AG04449 (cell line): ENCODE measurements around the gene ZNF567.

Experiments
- CTCF ChIA-PET: fragments of 350-600 bp; formaldehyde crosslinking; extraction: SDS; loops from one replicate; lab custom pipeline; 2021; ENCODE audit warnings: antibody characterized with exemption; lab: Yijun Ruan, JAX
- POLR2A ChIA-PET: fragments of 400-600, 350-600 bp; formaldehyde crosslinking; extraction: SDS; loops from one replicate; lab custom pipeline; 2020; ENCODE audit warnings: antibody characterized with exemption, inconsistent platforms; lab: Yijun Ruan, JAX
- DNase-seq: peaks from one replicate; pipeline ENCODE4 v3.0.0-alpha.2; 2010; ENCODE audit warnings: low read depth, low spot score
- H3K4me3 ChIP-seq: 2 replicates; pipeline ENCODE4 v1.5.1; 2011; ENCODE audit warnings: low read depth, mild to moderate bottlenecking, control low read depth, low read length
- TF ChIP-seq, protein P1 (sequence below): IDR thresholded peaks from one replicate; pipeline ENCODE4 v1.5.1; 2011; ENCODE audit warnings: mild to moderate bottlenecking, moderate library complexity, low read length, control low read depth, inconsistent platforms; ENCODE audit not compliant: insufficient read depth; ENCODE audit errors: missing control alignments

The ZNF567 gene

DNA sequence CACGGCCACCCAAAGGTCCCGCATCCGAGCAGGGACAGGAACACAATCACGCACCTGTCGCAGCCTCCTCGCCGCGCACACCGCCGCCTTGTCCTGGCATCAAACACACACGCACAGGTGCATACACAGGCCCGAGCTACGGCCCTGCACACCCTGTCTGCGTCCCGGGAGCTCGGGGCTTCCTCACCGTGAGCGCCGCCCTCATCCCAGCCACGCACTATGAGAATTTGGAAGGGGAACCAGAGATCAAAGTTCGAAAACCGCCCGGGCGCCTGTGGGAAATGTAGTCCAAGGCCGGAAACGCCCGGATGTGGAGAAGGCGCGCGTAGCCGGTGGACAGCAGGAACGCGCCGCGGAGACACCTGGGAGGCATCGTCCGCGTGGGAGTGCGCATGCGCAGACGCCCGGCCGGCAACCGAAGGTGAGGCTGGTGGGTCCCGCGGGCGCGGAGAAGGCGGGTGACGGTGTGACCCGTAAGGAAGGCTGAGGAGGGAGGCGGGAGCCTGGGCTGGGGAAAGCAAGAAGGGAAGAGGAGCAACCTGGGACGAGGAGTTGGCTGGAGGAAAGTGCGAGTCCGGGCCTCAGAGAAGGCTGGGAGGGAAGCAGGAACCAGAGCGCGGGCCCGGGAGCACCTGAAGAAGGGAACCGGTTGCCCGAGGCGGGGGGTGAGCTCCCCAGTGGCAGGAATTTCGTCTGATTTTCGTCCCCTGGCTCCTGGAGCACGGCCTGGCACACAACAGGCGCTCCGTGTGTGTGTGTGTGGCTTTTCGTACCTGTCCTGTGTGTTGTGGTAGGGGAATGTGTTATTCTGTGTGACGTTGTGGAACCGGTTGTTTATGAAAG lies at the start of gene ZNF567:
Gene ZNF567, plus strand, starts transcription at position 399 of the 843 bp plus-strand sequence. CDS start 7,256 bp downstream, outside the sequence.
- H3K4me3 ChIP-seq: peak within 1 kb of the TSS; percentile 98
- ChIA-PET POLR2A (no interaction called here), CTCF (interaction anchor here (2.2 kb wide), 1 partner anchor 11 kb away, joined by 6 read pairs; no protein-coding TSS in a partner anchor)
- peak; percentile 47 for DNase-seq
- TF ChIP-seq, protein P1, sequence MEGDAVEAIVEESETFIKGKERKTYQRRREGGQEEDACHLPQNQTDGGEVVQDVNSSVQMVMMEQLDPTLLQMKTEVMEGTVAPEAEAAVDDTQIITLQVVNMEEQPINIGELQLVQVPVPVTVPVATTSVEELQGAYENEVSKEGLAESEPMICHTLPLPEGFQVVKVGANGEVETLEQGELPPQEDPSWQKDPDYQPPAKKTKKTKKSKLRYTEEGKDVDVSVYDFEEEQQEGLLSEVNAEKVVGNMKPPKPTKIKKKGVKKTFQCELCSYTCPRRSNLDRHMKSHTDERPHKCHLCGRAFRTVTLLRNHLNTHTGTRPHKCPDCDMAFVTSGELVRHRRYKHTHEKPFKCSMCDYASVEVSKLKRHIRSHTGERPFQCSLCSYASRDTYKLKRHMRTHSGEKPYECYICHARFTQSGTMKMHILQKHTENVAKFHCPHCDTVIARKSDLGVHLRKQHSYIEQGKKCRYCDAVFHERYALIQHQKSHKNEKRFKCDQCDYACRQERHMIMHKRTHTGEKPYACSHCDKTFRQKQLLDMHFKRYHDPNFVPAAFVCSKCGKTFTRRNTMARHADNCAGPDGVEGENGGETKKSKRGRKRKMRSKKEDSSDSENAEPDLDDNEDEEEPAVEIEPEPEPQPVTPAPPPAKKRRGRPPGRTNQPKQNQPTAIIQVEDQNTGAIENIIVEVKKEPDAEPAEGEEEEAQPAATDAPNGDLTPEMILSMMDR: no peak

DNA sequence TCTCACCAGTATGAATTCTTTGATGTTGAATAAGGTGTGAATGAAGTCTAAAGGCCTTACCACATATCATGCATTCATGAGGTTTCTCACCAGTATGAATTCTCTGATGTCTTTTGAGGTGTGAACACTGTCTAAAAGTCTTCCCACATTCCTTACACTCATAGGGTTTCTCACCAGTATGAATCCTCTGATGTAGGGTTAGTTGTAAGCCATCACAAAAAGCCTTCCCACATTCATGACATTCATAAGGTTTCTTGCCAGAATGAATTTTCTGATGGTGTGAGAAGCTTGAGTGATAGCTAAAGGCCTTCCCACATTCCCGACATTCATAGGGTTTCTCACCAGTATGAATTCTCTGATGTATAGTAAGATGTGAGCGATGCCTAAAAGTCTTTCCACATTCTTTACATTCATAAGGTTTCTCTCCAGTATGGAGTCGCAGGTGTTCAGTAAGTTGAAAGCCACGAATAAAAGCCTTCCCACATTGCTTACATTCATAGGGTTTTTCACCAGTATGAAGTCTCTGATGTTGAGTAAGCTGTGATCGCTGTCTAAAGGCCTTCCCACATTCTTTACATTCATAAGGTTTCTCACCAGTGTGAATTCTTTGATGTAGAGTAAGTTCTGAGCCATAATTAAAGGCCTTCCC lies 48.4 kb upstream of the ZNF567 start:
- POLR2A ChIA-PET: no interaction called here

DNA sequence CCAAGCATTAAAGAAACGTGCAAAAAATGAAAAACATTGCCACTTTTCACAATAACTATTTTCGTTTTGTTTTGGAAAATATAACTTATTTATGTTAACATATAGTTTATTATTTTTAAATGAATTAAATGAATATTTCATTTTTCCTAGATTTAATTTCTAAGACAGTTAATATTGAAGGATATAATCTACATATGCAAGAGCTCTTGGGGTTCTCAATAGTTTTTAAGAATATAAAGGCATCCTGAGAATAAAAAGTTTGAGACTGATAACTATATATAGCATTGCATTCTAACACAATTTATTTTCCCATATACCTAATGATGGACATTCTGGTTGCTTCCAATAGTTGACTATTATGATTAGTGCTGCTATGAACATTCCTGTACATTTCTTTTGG lies 40.7 kb upstream of the ZNF567 start:
- TF ChIP-seq, protein P1: no peak
- H3K4me3 ChIP-seq: no peak overlapping the region
- no peak for DNase-seq
- CTCF ChIA-PET: no interaction called here
- POLR2A ChIA-PET: no interaction called here

More for the DNA sequence above, 48.4 kb upstream of the ZNF567 start:
- H3K4me3 ChIP-seq: no peak overlapping the region
- CTCF ChIA-PET: no interaction called here
- TF ChIP-seq, protein P1: no peak
- DNase-seq: no peak

DNA sequence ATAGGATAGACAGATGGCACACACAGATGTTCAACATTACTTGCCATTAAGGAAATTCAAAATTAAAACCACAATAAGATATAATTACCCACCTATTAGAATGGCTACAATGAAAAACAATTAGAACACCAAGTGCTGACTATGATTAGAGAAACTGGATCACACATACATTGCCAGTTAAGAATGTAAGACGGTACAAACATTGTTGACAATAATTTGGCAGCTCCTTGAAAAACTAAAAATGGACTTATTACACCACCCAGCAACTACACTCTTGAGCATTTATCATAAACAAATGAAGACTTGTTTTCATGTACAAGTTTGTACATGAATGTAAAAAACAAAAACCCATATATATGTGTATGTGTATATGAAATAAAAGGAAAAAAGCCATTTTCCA lies 34.5 kb upstream of the ZNF567 start:
- TF ChIP-seq, protein P1: no peak

DNA sequence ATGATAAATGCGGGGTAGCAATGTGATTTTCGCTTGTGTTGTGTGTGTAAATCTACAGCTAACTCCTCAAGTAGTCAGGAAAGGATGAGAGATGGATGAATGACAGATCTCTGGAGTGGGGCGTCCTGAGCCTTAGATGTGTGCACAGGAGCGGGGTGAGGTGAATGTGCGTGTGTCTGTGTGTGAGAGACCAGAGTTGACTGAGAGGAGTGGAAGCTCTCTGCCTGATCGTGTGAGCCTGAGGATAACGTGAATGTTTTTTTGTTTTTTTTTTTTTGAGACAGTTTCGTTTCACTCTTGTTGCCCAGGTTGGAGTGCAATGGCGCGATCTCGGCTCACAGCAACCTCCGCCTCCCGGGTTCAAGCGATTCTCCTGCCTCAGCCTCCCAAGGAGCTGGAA lies 21.6 kb upstream of the ZNF567 start:
- DNase-seq: no peak
- ChIA-PET POLR2A (no interaction called here), CTCF (no interaction called here)
- TF ChIP-seq, protein P1: no peak
- H3K4me3 ChIP-seq: peak overlapping the region; percentile 95

More for the DNA sequence above, 34.5 kb upstream of the ZNF567 start:
- no peak overlapping the region for H3K4me3 ChIP-seq
- ChIA-PET CTCF (no interaction called here), POLR2A (no interaction called here)
- DNase-seq: no peak

DNA sequence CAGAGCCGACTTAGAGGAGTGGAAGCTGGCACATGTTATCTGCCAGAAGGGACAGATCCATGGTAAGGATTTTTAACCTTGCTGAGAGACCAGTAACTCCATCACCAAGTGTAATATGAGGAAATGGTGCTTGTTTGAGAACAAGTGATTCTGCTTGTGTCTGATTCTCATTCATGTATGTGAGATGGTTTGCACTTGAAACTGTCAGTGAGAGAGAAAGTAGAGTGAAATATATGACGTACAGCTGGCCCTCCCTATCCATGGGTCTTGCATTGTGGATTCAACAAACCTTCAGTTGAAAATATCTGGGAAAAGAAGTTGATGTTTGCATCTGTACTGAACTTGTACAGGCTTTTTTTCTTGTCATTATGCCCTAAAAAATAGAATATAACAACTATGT lies 18.8 kb upstream of the ZNF567 start:
- POLR2A ChIA-PET: no interaction called here

More for the DNA sequence above, 18.8 kb upstream of the ZNF567 start:
- TF ChIP-seq, protein P1: no peak
- CTCF ChIA-PET: no interaction called here
- H3K4me3 ChIP-seq: no peak overlapping the region
- no peak for DNase-seq
